Stimulated activated CD4-positive, alpha-beta T cell treated with anti-CD3 and anti-CD28 coated beads, Interleukin-4, amount 100 ng/mL, for 4 hours (primary cell): Measurements from ENCODE around the gene SPTB.

Experiments
- DNase-seq, 2 experiments: peaks; one replicate each; pipeline ENCODE4 v3.0.0-alpha.2; 2020

Gene SPTB

DNA sequence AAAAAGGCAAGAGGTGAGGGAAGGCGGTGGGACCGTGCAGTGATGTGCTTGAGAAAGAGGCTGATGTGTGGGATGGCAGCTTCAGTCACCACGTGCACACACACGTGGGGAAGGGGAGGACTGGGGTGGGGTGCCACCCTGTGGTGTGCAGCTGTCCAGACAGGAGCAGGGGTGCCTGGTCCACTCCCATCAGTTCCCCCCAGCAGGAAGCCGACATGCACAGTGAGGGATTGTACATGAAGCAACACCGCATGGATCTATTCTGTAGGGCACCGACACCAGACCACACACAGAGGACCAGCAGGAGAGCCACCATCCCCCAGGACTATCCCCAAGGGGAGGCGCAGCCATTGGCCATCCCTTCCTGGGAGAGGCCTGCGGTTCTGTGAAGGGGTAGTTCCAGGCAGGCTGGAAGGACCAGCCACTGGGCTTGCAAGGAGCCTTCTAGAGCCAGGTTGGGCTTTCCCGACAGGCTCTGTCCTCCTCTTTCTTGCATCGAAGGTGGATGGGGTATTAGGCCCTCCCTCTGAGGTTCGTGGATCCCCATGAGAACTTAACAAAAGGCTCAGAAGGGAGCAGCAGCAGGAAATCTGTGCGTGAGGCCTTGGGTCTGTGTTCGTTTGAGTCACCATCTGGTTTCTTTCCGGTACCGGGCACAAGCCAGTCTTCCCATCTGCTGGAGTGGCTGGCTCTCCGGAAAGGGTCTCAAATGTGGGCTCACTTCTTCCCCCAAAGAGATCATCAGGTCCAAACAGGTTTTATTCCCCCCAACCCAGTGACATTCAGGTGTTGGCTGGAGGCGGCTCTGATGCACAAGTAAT is 115.7 kb downstream of the SPTB start:
- no peak for DNase-seq

GRCh38 chr14:64763085-64763782 is 116.5 kb downstream of the SPTB start:
- DNase-seq, result no peak

DNA sequence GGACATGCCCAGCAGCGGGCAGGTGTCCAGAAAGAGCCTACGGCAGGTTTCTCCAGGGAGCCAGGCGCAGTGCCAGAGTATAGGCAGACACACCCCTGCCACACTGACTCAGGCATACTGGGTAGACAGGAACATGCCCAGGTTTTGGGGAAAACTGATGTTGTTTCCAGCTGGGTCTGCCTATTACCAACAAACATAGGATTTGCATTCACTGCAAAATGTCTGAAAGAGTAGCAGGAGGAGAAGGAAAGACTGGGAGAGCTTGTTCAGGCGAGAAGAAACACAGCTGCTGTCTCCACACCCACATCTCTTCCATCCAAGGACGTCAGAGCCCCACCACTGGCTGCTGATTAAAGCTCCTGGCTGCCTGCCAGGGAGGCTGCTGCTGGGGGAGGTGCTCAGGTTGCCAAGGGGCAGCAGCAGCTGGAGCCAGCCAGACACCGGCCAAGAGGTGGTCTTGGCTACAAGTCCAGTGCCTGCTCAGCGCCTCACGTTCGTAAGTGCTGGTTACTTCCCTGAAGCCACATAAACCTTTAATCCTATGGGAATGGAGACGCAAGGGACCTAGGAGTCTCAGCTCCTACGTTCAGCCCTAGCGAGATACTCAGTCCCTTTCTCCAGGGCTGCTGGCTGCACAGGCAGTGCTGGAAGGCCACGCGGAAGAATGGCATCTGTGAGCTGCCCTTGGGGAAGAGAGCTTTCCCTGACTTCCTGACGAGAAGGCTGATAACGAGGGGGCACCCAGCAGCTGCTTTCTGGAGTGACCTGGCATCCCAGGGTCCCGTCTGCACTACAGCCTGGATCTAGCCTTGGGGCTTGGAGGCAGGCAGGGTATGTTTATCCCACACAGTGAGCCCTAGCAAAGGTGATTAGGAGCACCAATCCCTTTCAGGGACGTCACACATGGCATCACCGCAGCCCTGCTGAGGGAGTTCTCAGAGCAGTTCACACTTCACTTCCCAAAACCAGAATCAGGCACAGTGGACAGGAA is 117.4 kb downstream of the SPTB start:
- DNase-seq, result peak; percentile 27 to 31

- no peak for DNase-seq
Measured at GRCh38 chr14:64761441-64762043, 118.2 kb downstream of the SPTB start.

DNA sequence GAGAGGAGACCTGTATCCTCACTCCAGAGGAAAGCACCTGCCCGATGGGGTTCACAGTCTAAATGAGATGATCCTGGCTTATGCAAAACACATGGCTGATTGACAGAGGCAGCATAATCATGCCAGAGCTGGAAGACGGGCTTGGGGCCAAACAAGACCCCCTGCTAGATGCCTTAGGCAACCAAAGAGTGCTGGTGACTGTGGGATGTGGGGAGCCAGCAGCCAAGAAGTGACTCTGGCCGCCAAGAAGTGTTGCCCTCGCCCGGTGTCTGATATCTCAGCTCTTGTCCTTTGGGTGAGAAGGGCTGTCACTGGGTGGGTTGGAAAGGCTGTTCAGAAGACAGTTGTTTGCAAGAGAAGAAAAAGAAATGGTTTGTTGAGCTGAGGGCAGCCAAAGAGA is 118.8 kb downstream of the SPTB start:
- DNase-seq, result no peak

DNA sequence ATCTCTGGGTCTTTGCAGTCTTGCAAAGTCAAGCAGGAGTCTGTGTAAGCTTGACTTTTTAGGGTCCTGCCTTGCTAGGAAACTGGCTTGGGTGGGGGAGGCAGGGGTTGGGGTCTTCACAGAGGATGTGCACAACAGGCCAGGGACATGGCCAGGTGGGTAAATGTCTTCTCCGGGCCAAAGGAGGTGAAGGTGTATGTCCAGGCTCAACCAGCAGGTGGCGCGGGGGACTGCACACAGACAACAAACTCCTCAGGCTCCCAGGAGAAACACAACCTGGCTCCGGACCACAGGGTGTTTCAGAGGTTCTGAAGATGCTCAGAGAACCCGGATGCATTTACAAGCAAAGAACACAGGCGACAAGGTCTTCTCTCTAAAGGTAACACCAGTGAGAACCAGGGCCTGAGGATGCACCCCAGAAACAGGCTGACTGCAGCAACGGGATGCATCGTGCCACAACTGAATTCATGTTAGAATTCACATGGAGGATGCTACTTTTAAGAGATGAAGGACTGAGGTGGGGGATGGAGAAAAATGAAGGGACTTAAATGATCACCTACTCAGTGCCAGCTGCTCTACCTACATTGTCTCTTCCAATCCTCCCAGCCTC is 119.5 kb downstream of the SPTB start:
- peak; percentile 25 to 51 for DNase-seq

DNA sequence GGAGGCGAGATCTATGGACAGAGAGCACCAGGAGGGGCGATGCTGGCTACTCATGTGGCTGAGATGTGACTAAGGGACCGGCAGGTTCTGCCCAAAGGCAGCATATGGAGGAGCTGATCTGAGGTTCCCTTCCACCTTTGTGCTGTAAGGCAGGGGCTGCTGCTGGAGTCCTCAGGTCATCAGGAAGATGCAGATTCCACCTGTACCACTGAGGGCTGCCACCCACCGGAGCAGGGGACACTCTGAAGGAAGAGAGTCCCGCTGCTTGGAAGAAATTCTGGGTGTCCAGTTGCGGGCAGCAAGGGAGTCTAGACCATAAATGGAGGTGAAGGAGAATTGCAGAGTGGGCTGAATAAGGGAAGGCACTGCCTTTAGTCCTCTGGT is 120.2 kb downstream of the SPTB start:
- DNase-seq, result no peak

DNA sequence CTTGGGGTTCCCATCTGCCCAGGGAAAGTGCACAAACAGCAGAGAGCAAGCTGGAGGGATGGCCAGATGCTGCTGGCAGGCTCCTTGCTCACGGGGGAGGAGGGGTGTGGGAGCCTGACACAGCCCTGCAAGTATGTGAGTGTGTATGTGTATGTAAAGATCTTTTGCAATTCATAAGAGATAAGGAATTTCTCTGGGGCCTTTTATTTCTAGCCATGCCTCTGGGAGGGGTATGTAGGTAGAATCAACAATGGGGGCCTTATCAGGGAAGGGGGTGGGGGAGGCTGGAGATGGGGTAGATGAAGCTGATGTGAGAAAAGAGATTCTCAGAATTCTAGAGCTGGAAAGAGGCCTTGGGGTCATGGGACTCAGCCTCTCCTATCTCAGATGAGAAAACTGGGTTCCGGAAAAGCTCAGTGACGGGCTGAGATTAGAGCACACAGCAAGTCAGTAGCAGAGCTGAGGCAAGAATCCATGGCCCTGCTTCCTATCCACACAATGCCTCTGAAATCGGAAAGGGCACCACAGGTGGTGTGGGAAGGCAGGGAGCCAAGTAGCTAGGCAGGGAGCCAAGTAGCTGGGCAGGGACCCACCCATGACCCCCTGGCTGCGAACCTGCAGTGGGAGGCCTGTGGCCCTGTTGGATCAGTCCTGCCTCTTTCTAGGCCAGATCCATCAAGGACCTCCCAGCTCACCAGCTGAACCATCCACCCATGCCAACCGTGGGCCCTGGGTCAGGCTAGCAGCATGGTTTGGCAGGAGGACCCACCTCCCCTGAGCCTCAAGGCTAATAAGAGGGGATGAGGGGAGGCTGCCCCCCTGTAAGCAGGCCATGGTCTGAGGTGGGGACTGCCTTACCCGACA is 120.8 kb downstream of the SPTB start:
- DNase-seq, result no peak

GRCh38 chr14:64758025-64758521 is 121.6 kb downstream of the SPTB start:
- DNase-seq, result no peak

GRCh38 chr14:64757601-64758000 is 122.1 kb downstream of the SPTB start:
- DNase-seq, result no peak

DNA sequence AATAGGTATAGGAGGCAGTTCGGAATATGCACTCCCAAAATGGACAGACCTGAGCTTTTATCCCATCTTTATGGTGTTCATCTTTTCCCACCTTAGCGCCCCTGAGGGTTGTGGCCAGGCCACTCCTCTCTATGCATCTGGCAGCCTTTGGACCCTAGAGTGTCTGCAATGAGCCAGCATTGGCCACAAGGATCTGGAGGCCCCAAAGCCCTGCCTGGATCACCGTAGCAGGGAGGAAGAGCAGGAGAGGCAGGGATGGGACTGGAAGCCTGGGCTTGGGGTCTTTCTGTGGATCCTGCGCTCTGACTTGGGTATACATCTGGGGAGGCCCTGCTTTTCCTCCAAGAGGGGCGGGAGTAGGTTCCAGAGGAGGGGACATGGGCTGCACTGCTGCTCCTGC is 123.0 kb downstream of the SPTB start:
- no peak for DNase-seq

- peak; percentile 24 to 61 for DNase-seq
Measured at GRCh38 chr14:64755781-64756221, 123.9 kb downstream of the SPTB start.

DNA sequence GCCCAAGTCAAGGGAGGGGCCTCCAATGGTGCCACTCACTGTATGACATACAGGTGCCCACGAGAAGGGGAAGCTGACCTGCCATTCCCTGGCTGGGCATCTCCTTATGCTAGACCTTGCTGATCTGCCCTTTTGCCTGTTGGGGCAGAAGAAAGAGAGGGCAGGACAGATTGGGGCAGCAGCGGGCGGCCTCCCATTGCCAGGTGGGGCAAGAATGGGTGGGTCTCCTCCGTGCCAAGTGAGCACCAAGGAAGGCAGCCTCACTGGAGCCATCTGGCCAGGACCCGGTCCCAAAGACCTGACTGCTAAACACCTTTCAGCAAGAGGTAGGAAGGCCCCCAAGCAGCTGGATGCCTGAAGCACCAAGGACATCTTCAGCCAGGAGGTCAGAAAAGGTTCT is 125.0 kb downstream of the SPTB start:
- DNase-seq, result no peak

DNA sequence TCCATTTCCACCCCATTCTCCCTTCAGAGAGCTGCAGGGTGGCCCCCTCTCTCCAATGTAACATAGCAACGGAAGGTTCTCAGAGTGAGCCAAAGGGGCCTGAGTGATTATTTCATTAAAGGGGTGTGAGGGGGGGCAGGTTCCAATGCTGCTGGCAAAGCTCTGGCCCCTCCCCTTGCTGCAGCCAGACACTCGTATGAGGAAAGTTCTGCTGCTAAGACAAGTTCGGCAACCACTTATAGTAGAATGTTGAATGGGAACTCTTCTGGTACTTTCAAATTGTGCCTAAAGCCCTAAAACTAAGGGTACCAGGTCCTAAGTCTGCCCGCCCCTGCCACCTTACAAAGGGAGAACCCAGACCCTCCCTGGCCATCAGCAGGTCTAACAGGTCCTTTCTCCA is 125.7 kb downstream of the SPTB start:
- DNase-seq, result no peak

DNA sequence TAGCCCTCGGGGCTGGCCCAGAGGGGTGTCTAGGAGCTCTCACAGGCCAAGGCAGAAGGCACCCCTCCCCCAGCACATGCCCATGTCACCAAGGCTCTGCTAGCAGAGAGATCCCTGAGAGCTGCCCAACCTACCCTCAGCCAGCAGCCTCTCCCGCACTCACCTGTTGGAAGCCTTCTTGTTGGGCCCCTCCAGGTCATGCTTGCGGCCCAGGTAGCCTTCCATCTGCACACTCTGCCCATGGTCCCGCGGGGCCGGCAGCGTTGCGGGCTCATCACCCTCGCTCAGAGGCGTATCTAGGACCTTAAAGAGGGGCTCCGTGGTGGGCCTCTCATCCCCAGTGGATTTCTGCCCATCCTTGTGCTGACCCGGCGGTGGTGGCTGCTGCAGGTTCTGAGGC is 126.3 kb downstream of the SPTB start:
- no peak for DNase-seq

GRCh38 chr14:64752909-64753308 is 126.8 kb downstream of the SPTB start:
- no peak for DNase-seq

- no peak for DNase-seq
Measured at GRCh38 chr14:64748995-64749714, 130.6 kb downstream of the SPTB start.

- no peak for DNase-seq
Measured at GRCh38 chr14:64748521-64748920, 131.2 kb downstream of the SPTB start.

DNA sequence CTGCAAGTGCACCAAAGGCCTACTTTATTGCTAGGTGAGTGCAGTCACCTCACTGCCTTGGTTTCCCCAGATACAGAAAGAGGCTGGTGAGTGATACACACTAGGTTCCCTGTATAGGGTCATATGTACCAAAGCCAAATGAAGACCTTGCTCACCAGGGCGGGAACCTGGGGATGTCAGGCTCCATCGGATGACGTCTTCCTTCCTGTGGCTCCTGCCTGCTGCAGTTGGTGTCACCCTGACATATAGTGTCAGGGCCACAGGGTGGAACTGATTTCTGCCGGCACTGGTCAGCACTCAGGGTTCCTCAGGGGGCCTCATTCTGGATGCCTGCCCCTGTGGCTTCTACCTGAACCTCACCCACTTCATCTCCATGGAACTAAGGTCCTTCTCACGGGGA is 132.4 kb downstream of the SPTB start:
- DNase-seq, result no peak
